GM13977 (cell line): ENCODE data around the gene LAMTOR2.
"Not testable (repeated sequence)": the region's sequence is repeated elsewhere in the genome, so short reads cannot be mapped to it uniquely, and the experiment has no call there.

Source experiments
- DNase-seq: peaks from one replicate; pipeline ENCODE4 v3.0.0; 2012; ENCODE audit warnings: low spot score
- in situ Hi-C: fragments of 300-500 bp; cut with MboI; formaldehyde crosslinking; loops from one replicate; pipeline ENCODE4 v1.12.0; 2022; ENCODE audit warnings: low sequenced_read_pairs, low pct_unique_long_range_greater_than_20kb, mixed read lengths, inconsistent platforms; ENCODE audit not compliant: unreplicated experiment
- TF ChIP-seq, protein P1 (sequence below): IDR thresholded peaks from 2 replicates; pipeline ENCODE4 v1.5.1; 2012; ENCODE audit warnings: mild to moderate bottlenecking, control low read depth; ENCODE audit not compliant: insufficient read depth; ENCODE audit errors: extremely low read depth, missing control alignments

The LAMTOR2 gene

DNA sequence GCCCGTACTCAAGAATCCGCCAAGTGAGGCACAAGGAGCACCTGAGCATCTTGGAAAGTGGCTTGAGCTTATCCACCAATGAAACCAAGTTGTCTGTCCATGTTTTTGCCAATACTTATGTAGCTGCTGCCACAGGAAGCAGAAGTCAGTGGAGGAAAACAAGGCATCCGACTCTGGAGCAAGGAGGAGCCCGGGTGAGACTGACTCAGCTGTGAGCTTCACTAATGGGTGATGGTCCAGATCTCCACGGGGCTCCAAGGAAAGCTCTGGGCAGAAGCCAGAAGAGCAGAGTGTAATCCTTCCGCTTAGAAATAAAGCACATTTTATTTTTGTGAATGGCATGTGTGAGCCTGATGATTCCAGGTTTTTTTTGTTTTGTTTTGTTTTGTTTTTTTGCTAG lies 21.6 kb upstream of the LAMTOR2 start:
- no peak for DNase-seq

DNA sequence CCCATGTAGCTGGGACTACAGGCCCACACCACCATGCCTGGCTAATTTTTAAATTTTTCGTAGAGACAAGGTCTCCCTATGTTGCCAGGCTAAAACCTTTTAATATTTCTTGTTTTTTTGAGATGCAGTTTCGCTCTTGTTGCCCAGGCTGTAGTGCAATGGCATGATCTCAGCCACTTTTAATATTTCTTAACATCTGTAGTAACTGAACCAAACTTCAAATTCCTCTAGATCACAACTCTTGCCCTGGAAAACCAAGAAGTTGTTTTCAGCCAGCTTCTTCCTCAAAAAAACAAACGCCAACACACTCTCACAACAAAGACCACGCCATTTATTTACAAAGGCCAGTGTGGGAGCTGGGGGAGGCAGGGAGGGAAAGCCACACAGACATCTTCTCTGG lies 19.6 kb upstream of the LAMTOR2 start:
- in situ Hi-C loops, DNase-seq: not testable (repeated sequence)

More for the DNA sequence above, 21.6 kb upstream of the LAMTOR2 start:
- in situ Hi-C loops: no loop called here
- TF ChIP-seq, protein P1, sequence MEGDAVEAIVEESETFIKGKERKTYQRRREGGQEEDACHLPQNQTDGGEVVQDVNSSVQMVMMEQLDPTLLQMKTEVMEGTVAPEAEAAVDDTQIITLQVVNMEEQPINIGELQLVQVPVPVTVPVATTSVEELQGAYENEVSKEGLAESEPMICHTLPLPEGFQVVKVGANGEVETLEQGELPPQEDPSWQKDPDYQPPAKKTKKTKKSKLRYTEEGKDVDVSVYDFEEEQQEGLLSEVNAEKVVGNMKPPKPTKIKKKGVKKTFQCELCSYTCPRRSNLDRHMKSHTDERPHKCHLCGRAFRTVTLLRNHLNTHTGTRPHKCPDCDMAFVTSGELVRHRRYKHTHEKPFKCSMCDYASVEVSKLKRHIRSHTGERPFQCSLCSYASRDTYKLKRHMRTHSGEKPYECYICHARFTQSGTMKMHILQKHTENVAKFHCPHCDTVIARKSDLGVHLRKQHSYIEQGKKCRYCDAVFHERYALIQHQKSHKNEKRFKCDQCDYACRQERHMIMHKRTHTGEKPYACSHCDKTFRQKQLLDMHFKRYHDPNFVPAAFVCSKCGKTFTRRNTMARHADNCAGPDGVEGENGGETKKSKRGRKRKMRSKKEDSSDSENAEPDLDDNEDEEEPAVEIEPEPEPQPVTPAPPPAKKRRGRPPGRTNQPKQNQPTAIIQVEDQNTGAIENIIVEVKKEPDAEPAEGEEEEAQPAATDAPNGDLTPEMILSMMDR: no peak

DNA sequence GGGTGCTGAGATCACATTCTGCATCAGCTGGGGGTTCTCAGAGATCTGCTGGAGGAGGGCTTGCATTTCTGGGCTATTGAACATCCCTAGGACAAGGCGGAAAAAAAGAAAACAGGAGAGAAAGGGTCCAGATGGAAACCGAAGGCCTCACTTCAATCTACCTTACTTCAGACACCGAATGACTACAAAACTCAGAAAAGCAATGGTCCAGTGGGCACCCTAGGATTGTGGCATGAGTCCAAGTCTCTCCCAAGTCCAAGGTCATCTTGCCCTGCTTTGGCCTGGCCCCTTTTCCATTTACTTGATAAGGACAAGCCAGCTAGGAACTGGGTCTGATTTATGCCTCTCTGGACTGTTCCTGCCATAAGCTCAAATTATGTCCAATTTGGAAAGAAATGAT lies 11.8 kb upstream of the LAMTOR2 start:
- DNase-seq: no peak
- in situ Hi-C loops: no loop called here
- TF ChIP-seq, protein P1: no peak

DNA sequence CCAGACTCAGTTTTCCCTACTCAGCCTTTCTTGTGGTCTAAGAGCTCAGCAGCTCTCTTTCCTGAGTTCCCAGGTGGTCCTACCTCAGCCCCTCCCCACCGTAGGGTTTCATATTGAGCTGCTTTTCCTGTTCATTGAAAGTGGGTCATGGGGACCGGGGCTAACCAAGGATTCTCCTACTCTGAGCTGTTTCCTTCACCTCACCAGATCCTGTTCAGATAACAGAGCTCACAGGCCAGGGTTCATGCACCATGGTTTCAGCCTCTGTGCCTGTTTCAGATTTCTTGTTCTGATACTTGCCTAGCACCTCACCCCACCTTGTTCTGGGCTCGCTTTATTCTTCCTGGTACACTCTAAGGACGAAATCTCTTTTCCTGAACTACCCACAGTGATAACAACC lies 9.5 kb upstream of the LAMTOR2 start:
- TF ChIP-seq, protein P1: no peak
- in situ Hi-C loops: no loop called here
- DNase-seq: no peak

DNA sequence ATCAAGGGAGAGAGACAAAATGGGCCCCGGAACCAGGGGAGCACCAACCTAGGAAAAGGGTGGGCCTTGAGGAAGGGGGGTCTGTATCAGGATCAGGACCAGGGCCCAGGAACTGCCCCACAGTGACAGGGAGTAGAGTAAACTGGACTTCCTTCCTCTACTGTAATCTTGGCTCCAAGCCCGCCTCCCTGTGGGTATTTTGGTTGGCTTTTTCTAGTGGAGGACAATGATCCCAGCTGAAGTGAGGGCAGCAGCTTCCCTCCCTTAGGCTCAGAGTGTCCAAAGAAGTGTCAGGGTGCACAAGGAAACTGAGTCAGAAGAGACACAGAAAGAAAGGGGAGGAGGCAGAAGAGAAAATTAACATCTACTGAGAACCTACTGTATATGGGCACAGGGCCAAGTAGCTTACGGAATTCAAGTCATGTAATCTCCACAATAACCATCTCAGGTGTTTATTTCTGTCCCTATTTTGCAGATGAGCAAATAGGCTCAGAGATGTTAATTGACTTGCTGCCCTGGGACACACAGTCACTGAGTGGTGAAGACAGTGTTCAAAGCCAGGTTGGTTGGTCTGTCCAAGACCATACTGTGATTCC lies 5.8 kb upstream of the LAMTOR2 start:
- no peak for DNase-seq
- TF ChIP-seq, protein P1: no peak
- in situ Hi-C loops: no loop called here

DNA sequence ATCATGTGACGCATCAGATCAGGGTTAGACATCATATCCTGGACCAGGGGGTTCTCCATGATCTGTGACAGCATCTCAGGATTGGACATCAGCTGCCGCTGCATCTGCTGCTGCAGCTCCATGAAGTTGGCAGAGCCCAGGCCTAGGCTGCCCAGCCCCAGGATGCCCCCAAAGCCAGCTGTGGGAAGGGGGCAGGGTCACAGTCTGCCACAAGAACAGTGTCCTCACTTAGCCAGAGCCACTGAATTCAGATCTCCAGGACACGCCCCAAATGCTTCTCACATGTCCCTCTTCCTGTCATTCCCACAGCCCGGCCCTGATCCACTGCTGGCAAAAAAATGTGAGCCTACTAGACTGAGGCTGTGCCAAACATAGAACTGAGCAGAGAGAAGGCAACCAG lies 4.2 kb upstream of the LAMTOR2 start:
- TF ChIP-seq, protein P1: no peak
- in situ Hi-C loops: no loop called here
- DNase-seq: no peak

DNA sequence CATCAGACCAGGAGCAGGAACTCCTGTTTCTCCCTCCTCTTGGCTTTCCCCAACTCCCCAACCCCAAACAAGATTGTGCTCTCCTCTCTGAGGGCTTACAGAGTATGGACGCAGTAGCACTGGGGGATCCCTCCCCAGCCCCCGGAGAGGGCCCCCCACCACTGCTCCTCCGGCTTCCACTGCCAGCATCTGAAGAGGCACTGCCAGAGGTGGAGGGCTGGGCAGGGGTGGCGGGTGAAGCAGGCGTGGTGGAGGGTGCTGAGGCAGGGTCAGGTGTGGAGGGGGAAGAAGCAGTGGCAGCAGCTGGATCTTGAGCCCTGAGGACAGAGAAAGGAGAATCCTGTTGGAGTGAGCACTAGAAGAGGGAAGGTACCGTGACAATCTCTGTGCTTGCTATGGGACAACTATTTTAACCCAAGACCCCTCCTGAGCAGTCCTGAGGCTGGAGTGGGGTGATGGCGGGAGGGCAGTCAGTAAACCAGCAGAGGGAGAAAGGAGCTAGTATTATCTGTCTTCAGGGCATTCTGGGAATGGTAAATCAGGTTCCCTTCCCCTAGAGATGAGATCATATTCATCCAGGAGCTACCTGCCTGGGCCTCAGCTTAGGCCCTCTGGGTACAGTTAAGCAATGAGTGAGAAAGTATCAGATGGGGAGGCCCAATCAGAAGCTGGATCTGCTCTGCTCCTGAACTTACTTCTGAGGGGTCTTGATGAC lies 3.4 kb upstream of the LAMTOR2 start:
- in situ Hi-C loops: no loop called here
- TF ChIP-seq, protein P1: no peak
- no peak for DNase-seq
